ENCODE results near the gene ARID1B. TPM values are rescaled to one million over a fixed set of nuclear protein-coding genes. Genes with fewer than 3 reads are reported as not detected.

Gene ARID1B
- total RNA-seq, 1 experiment from 2014 or later, result 91.7 TPM

- in situ Hi-C loops (cut with HindIII; ENCODE audit: low pct_unique_long_range_greater_than_20kb, low sequenced_read_pairs) (no loop called here), intact Hi-C loops (cut with micrococcal nuclease; ENCODE audit: unreplicated experiment) (no loop called here)
- POLR2A ChIA-PET, result no interaction called here
- no peak for DNase-seq (ENCODE audit: low read depth, low spot score)
- Histone ChIP-seq H3K36me3 (ENCODE audit: control insufficient read depth, insufficient read depth, low read length) (no peaks in the 10 kb centered on the region), H3K27ac (ENCODE audit: low read length) (no peak overlapping the region), H3K4me3 (ENCODE audit: low read depth in 2 of 2, low read length in 2 of 2) (no peak overlapping the region), H3K9me3 (ENCODE audit: control insufficient read depth, insufficient read depth, low read depth, low read length) (no peaks in the 10 kb centered on the region), H3K4me1 (ENCODE audit: control insufficient read depth, insufficient read depth, low read length) (peaks cover 31% of the 10 kb centered on the region), H3K27me3 (ENCODE audit: control insufficient read depth, insufficient read depth, low read length) (no peaks in the 10 kb centered on the region)
- no TSS peak for BruUV-seq (replicated peaks)
- CTCF ChIA-PET, result interaction anchor here (0.5 kb wide), 1 partner anchor 16 kb away, joined by 5 read pairs; no protein-coding TSS in a partner anchor
- ATAC-seq, result no peak
- TF ChIP-seq SIN3A (IDR thresholded peaks at IDR 0.05; ENCODE audit: borderline replicate concordance, insufficient read depth, low read depth, low read length) (no peak), REST (IDR thresholded peaks at IDR 0.05; ENCODE audit: insufficient read depth in 1 of 2, low read depth in 2 of 2, low read length in 1 of 2) (no peak), TCF7L2 (IDR thresholded peaks at IDR 0.05; ENCODE audit: low read depth, low read length) (no peak), CTCF (IDR thresholded peaks at IDR 0.05) (no peak), POLR2AphosphoS5 (IDR thresholded peaks at IDR 0.05; ENCODE audit: low read depth, low read length) (no peak)
These were observed 169.3 kb downstream of the ARID1B start for GRCh38 chr6:156946370-156946936.

- in situ Hi-C loops (cut with HindIII; ENCODE audit: low pct_unique_long_range_greater_than_20kb, low sequenced_read_pairs) (no loop called here), intact Hi-C loops (cut with micrococcal nuclease; ENCODE audit: unreplicated experiment) (no loop called here)
- Histone ChIP-seq H3K9me3 (ENCODE audit: control insufficient read depth, insufficient read depth, low read depth, low read length) (no peaks in the 10 kb centered on the region), H3K4me1 (ENCODE audit: control insufficient read depth, insufficient read depth, low read length) (peaks cover 37% of the 10 kb centered on the region), H3K27ac (ENCODE audit: low read length) (no peak overlapping the region), H3K27me3 (ENCODE audit: control insufficient read depth, insufficient read depth, low read length) (no peaks in the 10 kb centered on the region), H3K4me3 (ENCODE audit: low read depth in 2 of 2, low read length in 2 of 2) (no peak overlapping the region), H3K36me3 (ENCODE audit: control insufficient read depth, insufficient read depth, low read length) (no peaks in the 10 kb centered on the region)
- BruUV-seq (replicated peaks), result no TSS peak
- ChIA-PET CTCF (interaction anchor here (0.6 kb wide), 1 partner anchor 1145 kb away, joined by 13 read pairs; no protein-coding TSS in a partner anchor), POLR2A (no interaction called here)
- DNase-seq (ENCODE audit: low read depth, low spot score) (no peak), ATAC-seq (no peak)
- TF ChIP-seq CTCF (IDR thresholded peaks at IDR 0.05) (no peak), POLR2AphosphoS5 (IDR thresholded peaks at IDR 0.05; ENCODE audit: low read depth, low read length) (no peak), TCF7L2 (IDR thresholded peaks at IDR 0.05; ENCODE audit: low read depth, low read length) (no peak), REST (IDR thresholded peaks at IDR 0.05; ENCODE audit: insufficient read depth in 1 of 2, low read depth in 2 of 2, low read length in 1 of 2) (no peak)
These were observed 171.1 kb downstream of the ARID1B start for GRCh38 chr6:156948277-156948676.
